Astrocyte of the spinal cord (primary cell): Measurements from ENCODE around the gene ABCC3.

ENCODE experiments used
- DNase-seq: peaks from one replicate; pipeline ENCODE4 v3.0.0; 2011; ENCODE audit warnings: low read depth, low spot score
- H3K4me3 ChIP-seq: 2 replicates; pipeline ENCODE4 v1.5.1; 2011; ENCODE audit warnings: low read depth, mild to moderate bottlenecking, low read length, moderate library complexity
- CTCF ChIP-seq: IDR thresholded peaks from 2 replicates; pipeline ENCODE4 v1.5.1; 2012; ENCODE audit warnings: low read depth, mild to moderate bottlenecking, low read length, inconsistent platforms
- in situ Hi-C: cut with HindIII; loops from 2 replicates; pipeline ENCODE4 v1.10.0; 2017; ENCODE audit warnings: low sequenced_read_pairs

Gene ABCC3

GRCh38 chr17:50612281-50612680 lies 22.4 kb upstream of the ABCC3 start:
- H3K4me3 ChIP-seq: no peak overlapping the region
- in situ Hi-C loops: no loop called here
- no peak for TF ChIP-seq CTCF
- DNase-seq: no peak

GRCh38 chr17:50613007-50613992 lies 21.4 kb upstream of the ABCC3 start:
- DNase-seq: no peak
- no peak for TF ChIP-seq CTCF
- in situ Hi-C loops: no loop called here
- no peak overlapping the region for H3K4me3 ChIP-seq

DNA sequence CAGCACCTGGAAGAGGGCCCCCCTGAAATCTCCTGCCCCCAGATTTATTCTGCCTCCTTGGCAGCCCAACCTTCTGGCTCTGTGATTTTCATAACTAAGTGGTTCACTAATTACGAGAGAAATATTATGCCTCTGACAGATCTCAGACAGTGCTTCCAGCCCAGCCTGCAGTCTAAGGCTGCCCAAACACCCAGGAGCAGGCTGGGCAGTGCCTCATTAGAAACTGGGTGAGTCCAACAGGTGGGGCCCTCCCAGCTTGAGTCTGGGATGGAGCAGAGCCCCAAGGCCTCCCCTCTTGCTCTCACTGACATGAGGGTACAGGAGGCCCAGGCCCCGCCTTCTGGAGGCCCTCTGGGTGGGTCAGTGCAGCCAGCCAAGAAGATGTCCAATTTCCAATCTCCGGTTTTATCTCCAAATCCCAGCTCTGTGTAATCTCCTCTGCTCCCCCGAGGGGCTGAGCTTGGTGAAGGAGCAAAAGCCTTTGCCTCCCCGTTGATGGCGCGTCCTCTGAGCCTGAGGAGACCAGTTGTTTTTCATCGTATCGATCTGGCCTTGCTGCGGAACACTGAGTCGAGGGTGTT lies 20.1 kb upstream of the ABCC3 start:
- no peak overlapping the region for H3K4me3 ChIP-seq
- no peak for TF ChIP-seq CTCF
- no peak for DNase-seq
- in situ Hi-C loops: no loop called here

- in situ Hi-C loops: no loop called here
- no peak overlapping the region for H3K4me3 ChIP-seq
- DNase-seq: no peak
- TF ChIP-seq CTCF: no peak
Observed at GRCh38 chr17:50615828-50616227, 18.9 kb upstream of the ABCC3 start.

DNA sequence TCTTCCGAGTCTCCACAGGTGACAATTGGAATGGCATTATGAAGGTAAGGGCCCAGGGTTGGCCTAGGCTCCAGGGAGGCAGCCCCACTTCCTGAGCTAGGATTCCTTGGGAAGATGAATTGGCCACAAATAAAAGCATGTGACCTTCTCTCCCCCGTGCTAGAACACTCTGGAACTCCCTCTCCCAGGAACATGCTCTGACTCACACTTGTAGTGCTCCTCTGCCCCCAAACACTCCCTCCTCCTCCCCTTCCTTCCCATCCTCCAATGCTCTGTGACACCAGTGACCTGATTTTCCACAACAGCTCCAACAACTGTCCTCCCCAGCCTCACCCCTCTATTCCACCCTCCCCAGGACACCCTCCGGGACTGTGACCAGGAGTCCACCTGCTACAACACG lies 16.4 kb upstream of the ABCC3 start:
- no peak for DNase-seq
- TF ChIP-seq CTCF: no peak
- no peak overlapping the region for H3K4me3 ChIP-seq
- in situ Hi-C loops: no loop called here

GRCh38 chr17:50618941-50619340 lies 15.7 kb upstream of the ABCC3 start:
- no peak overlapping the region for H3K4me3 ChIP-seq
- TF ChIP-seq CTCF: no peak
- DNase-seq: no peak
- in situ Hi-C loops: no loop called here
